ENCODE measurements around the gene PCYOX1L.

DNA sequence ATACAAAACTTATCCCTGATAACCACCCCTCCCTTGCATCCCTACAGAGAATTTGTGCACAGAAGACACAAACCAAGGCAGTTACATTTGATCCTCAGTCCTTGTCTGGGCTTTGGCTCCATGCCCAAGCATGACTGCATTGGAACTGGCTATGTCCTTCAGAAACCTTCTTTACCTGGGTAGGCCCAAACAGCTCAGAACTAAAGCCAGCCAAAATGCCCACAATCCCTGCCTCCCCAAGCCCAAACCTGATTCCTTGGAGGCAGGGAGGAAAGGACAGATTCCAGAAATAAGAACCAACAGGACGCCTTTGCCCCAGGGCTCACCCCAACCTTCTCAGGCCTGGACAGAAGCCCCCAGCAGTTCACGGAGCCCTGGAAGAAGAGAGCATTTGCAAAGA, 13.0 kb downstream of the PCYOX1L start:
- TF ChIP-seq, protein P1, sequence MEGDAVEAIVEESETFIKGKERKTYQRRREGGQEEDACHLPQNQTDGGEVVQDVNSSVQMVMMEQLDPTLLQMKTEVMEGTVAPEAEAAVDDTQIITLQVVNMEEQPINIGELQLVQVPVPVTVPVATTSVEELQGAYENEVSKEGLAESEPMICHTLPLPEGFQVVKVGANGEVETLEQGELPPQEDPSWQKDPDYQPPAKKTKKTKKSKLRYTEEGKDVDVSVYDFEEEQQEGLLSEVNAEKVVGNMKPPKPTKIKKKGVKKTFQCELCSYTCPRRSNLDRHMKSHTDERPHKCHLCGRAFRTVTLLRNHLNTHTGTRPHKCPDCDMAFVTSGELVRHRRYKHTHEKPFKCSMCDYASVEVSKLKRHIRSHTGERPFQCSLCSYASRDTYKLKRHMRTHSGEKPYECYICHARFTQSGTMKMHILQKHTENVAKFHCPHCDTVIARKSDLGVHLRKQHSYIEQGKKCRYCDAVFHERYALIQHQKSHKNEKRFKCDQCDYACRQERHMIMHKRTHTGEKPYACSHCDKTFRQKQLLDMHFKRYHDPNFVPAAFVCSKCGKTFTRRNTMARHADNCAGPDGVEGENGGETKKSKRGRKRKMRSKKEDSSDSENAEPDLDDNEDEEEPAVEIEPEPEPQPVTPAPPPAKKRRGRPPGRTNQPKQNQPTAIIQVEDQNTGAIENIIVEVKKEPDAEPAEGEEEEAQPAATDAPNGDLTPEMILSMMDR (IDR thresholded peaks at IDR 0.05), result no peak
- no peak for TF ChIP-seq POLR2A (IDR thresholded peaks at IDR 0.05)

Measured in esophagus squamous epithelium (tissue), 4 donors.